PFSK-1 (cell line): ENCODE results near the gene GRAMD1B.

ENCODE experiments used
- POLR2AphosphoS5 ChIP-seq: IDR thresholded peaks from 2 replicates; pipeline ENCODE4 v1.6.1; 2012; ENCODE audit warnings: low read depth, mild to moderate bottlenecking, control low read depth, low read length, moderate library complexity
- TF ChIP-seq, protein P1 (sequence below), 2 experiments: IDR thresholded peaks; 2 replicates each; pipeline versions ENCODE4 v1.6.1 to v1.8.0; 2011 to 2012; ENCODE audit warnings: low read depth in 2 of 2, low read length in 2 of 2, control low read depth in 1 of 2, inconsistent platforms in 1 of 2, mild to moderate bottlenecking in 1 of 2, moderate library complexity in 1 of 2; ENCODE audit not compliant: insufficient read depth in 1 of 2

DNA sequence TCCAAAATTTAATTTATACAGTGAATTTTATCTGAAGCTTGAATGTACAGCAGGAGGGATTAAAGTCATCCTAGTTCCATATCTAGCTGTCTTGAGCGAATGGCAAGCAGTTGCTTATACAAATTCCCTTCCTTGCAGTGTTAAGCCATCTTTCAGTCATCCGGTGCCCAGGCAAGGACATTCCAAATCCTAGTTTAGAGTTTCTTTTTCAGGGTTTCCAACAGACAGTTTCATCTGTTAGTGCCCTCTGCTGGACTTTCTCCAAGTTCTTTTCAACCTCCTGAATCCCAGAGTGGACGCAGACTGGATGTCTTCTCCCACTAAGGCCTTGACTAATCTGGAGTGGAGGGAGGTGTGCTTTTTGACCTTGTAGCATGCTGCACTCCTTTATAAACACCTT is 45.4 kb downstream of the GRAMD1B start:
- TF ChIP-seq, protein P1, sequence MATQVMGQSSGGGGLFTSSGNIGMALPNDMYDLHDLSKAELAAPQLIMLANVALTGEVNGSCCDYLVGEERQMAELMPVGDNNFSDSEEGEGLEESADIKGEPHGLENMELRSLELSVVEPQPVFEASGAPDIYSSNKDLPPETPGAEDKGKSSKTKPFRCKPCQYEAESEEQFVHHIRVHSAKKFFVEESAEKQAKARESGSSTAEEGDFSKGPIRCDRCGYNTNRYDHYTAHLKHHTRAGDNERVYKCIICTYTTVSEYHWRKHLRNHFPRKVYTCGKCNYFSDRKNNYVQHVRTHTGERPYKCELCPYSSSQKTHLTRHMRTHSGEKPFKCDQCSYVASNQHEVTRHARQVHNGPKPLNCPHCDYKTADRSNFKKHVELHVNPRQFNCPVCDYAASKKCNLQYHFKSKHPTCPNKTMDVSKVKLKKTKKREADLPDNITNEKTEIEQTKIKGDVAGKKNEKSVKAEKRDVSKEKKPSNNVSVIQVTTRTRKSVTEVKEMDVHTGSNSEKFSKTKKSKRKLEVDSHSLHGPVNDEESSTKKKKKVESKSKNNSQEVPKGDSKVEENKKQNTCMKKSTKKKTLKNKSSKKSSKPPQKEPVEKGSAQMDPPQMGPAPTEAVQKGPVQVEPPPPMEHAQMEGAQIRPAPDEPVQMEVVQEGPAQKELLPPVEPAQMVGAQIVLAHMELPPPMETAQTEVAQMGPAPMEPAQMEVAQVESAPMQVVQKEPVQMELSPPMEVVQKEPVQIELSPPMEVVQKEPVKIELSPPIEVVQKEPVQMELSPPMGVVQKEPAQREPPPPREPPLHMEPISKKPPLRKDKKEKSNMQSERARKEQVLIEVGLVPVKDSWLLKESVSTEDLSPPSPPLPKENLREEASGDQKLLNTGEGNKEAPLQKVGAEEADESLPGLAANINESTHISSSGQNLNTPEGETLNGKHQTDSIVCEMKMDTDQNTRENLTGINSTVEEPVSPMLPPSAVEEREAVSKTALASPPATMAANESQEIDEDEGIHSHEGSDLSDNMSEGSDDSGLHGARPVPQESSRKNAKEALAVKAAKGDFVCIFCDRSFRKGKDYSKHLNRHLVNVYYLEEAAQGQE (IDR thresholded peaks at IDR 0.05; ENCODE audit: insufficient read depth in 1 of 2, low read depth in 2 of 2, low read length in 2 of 2), result no peak
- no peak for TF ChIP-seq POLR2AphosphoS5
